OCI-LY1 (cell line): ENCODE data around the gene KLF17.

Experiments
- CTCF ChIP-seq: fragments of 200-600 bp; sonication (generic), shearing (Covaris generic); IDR thresholded peaks from 2 replicates; pipeline ENCODE4 v1.5.1; 2017; ENCODE audit warnings: mild to moderate bottlenecking, antibody characterized with exemption, low read length, moderate library complexity, mixed read lengths
- EZH2 ChIP-seq: fragments of 200-600 bp; sonication (generic), shearing (Covaris generic); IDR thresholded peaks from 2 replicates; pipeline ENCODE4 v1.8.0; 2017; ENCODE audit warnings: borderline replicate concordance, mixed run types, mild to moderate bottlenecking, antibody characterized with exemption, low read length, moderate library complexity, mixed read lengths

DNA sequence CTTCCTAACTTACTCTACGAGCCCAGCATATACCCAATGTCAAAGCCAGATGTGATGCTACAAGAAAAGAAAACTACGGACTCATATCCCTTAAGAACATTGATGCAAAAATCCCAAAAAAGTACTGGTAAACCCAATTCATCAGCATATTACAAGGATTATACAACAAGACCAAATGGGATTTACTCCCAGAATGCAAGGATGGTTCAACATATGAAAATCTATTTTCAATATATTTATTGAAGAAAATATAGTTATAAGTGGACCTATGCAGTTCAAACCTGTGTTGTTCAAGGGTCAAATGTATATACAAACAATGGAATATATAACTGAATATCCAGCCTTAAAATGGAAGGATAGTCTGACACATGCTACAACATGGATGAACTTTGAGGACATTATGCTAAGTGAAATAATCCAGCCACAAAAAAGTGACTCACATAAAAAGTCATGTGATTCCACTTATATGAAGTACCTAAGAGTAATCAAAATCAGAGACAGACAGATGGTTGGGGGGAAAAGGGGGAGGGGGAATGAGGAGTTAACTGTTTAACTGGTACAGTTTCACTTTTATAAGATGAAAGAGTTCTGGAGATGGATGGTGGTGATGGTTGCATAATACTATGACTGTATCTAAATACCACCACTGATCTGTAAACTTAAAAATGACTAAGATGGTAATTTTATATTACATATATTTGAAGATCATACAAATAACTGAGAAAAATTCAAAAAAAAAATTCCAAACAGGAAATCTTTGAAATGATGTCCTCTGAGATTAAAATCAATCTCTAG lies 26.5 kb downstream of the KLF17 start:
- TF ChIP-seq CTCF (no peak), EZH2 (no peak)
